ENCODE measurements around the gene SLC12A7. TPM values are rescaled to one million over a fixed set of nuclear protein-coding genes. Genes with fewer than 3 reads are reported as not detected.

The SLC12A7 gene
- total RNA-seq, 1 donor = 13.7 TPM

DNA sequence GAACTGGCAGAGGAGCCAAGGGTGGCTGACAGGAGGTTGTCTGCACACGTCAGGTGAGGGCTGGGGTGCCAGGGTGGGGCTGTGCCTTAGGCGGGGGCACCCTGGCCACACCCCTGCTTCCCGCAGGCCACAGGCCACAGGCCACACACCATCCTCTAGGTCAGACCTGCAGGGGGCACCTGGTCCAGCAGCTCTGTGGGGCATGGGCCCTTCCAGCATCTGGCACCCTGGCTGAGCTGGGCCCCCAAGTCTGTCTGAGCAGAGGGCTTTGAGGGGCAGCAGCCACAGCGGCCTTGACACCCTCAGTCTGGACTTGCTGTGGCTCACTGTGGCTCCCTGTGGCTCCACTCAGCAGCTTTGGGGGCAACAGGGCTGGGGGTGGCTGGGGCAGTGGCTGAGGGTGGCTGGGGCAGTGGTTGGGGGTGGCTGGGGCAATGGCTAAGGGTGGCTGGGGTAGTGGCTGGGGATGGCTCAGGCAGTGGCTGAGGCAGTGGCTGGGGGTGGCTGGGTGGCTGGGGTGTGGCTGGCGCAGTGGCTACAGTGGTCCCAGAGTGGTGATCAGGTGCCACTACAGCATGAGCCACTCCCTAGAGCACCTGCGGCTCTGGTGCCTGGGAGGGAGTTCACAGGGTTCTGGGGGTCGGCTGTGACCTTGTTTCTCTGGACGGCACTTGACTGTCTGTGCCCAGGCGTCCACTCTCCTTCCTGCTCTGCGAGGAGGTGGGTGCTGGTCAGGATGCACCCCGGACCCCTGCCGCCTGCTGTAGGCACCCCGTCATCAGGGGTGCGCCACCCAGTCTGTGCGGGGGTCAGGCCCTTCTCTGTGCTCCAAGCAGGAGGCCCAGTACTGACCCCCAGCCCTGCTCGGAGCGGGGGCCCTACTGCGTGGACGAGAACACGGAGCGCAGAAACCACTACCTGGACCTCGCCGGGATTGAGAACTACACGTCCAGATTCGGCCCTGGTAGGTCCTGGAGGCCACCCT is 76.2 kb downstream of the SLC12A7 start:
- H3K4me1 ChIP-seq (ENCODE audit: insufficient read depth, low read length) = no peaks in the 10 kb centered on the region
- no peaks in the 10 kb centered on the region for H3K27me3 ChIP-seq (ENCODE audit: insufficient read depth, low read length)
- no peak overlapping the region for H3K4me3 ChIP-seq (ENCODE audit: low read length)
- H3K9me3 ChIP-seq (ENCODE audit: low read depth, low read length) = no peaks in the 10 kb centered on the region

- no peak overlapping the region for H3K4me3 ChIP-seq (ENCODE audit: low read length)
- H3K27me3 ChIP-seq (ENCODE audit: insufficient read depth, low read length) = no peaks in the 10 kb centered on the region
- no peaks in the 10 kb centered on the region for H3K9me3 ChIP-seq (ENCODE audit: low read depth, low read length)
- H3K4me1 ChIP-seq (ENCODE audit: insufficient read depth, low read length) = no peaks in the 10 kb centered on the region
These were observed 76.9 kb downstream of the SLC12A7 start for GRCh38 chr5:1034986-1035385.

- H3K4me1 ChIP-seq (ENCODE audit: insufficient read depth, low read length) = no peaks in the 10 kb centered on the region
- no peak overlapping the region for H3K4me3 ChIP-seq (ENCODE audit: low read length)
- H3K9me3 ChIP-seq (ENCODE audit: low read depth, low read length) = no peaks in the 10 kb centered on the region
- H3K27me3 ChIP-seq (ENCODE audit: insufficient read depth, low read length) = no peaks in the 10 kb centered on the region
These were observed 77.4 kb downstream of the SLC12A7 start for GRCh38 chr5:1034421-1034905.

GRCh38 chr5:1033606-1034420 is 78.0 kb downstream of the SLC12A7 start:
- Histone ChIP-seq H3K4me3 (ENCODE audit: low read length) (no peak overlapping the region), H3K9me3 (ENCODE audit: low read depth, low read length) (no peaks in the 10 kb centered on the region), H3K4me1 (ENCODE audit: insufficient read depth, low read length) (no peaks in the 10 kb centered on the region), H3K27me3 (ENCODE audit: insufficient read depth, low read length) (no peaks in the 10 kb centered on the region)

GRCh38 chr5:1033178-1033577 is 78.7 kb downstream of the SLC12A7 start:
- no peaks in the 10 kb centered on the region for H3K9me3 ChIP-seq (ENCODE audit: low read depth, low read length)
- no peaks in the 10 kb centered on the region for H3K27me3 ChIP-seq (ENCODE audit: insufficient read depth, low read length)
- H3K4me1 ChIP-seq (ENCODE audit: insufficient read depth, low read length) = no peaks in the 10 kb centered on the region
- H3K4me3 ChIP-seq (ENCODE audit: low read length) = no peak overlapping the region

- no peaks in the 10 kb centered on the region for H3K4me1 ChIP-seq (ENCODE audit: insufficient read depth, low read length)
- H3K9me3 ChIP-seq (ENCODE audit: low read depth, low read length) = no peaks in the 10 kb centered on the region
- no peak overlapping the region for H3K4me3 ChIP-seq (ENCODE audit: low read length)
- no peaks in the 10 kb centered on the region for H3K27me3 ChIP-seq (ENCODE audit: insufficient read depth, low read length)
These were observed 79.3 kb downstream of the SLC12A7 start for GRCh38 chr5:1032551-1033027.

GRCh38 chr5:1032011-1032410 is 79.9 kb downstream of the SLC12A7 start:
- no peaks in the 10 kb centered on the region for H3K27me3 ChIP-seq (ENCODE audit: insufficient read depth, low read length)
- no peak overlapping the region for H3K4me3 ChIP-seq (ENCODE audit: low read length)
- H3K9me3 ChIP-seq (ENCODE audit: low read depth, low read length) = no peaks in the 10 kb centered on the region
- H3K4me1 ChIP-seq (ENCODE audit: insufficient read depth, low read length) = no peaks in the 10 kb centered on the region

GRCh38 chr5:1031306-1031959 is 80.4 kb downstream of the SLC12A7 start:
- no peaks in the 10 kb centered on the region for H3K4me1 ChIP-seq (ENCODE audit: insufficient read depth, low read length)
- H3K27me3 ChIP-seq (ENCODE audit: insufficient read depth, low read length) = no peaks in the 10 kb centered on the region
- H3K4me3 ChIP-seq (ENCODE audit: low read length) = no peak overlapping the region
- H3K9me3 ChIP-seq (ENCODE audit: low read depth, low read length) = no peaks in the 10 kb centered on the region

DNA sequence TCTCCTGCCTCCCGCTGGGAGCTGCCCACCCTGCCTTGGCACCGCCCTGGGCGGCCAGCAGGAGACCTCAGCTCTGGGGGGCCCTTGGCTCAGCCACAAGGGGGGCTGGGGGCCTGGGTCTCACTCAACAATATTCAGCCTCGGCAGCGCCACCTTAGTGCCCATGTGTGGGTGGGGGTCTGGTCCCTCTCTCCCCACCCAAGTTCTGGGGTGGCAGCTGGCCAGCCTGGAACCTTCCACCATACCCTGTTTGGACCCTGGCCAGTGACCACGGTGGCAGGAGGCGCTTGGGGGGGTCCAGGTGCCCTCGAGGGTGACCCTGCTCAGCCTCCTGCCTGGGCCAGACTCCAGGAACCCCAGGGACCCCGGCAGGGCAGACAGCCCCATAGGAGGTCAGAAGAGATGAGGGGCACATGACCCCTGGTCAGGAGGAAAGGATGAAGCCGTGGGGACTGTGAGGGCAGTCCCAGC is 81.0 kb downstream of the SLC12A7 start:
- Histone ChIP-seq H3K9me3 (ENCODE audit: low read depth, low read length) (no peaks in the 10 kb centered on the region), H3K4me3 (ENCODE audit: low read length) (no peak overlapping the region), H3K27me3 (ENCODE audit: insufficient read depth, low read length) (no peaks in the 10 kb centered on the region), H3K4me1 (ENCODE audit: insufficient read depth, low read length) (no peaks in the 10 kb centered on the region)

DNA sequence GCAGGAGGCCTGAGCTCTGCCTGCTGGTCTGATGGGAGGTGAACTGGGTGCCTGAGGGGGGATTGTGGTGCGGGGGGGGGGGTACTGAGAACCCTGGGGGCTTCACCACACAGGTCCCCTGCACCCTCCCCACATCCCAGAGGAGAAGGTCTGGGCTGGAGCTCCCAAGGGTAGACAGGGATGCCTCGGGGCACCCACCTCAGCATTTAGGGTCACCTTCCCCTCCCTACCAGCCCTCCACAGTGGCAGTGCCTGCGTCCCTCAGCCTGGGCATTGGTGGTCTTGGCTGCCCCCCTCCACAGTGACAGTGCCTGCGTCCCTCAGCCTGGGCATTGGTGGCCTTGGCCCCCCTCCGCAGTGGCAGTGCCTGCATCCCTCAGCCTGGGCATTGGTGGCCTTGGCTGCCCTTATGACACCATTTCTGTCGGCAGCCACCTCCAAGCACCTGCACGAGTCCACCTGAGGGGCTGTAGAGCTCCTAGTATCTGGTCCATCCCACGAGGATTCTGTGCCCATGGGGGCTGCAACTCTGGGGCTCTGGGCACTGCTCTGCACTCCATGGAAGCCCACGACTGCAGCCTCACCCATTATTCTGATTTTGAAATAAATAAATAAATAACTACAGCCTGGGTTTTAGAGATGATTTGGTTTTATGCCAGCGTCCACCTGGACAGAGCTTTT is 81.8 kb downstream of the SLC12A7 start:
- H3K4me1 ChIP-seq (ENCODE audit: insufficient read depth, low read length) = no peaks in the 10 kb centered on the region
- H3K4me3 ChIP-seq (ENCODE audit: low read length) = no peak overlapping the region
- no peaks in the 10 kb centered on the region for H3K27me3 ChIP-seq (ENCODE audit: insufficient read depth, low read length)

DNA sequence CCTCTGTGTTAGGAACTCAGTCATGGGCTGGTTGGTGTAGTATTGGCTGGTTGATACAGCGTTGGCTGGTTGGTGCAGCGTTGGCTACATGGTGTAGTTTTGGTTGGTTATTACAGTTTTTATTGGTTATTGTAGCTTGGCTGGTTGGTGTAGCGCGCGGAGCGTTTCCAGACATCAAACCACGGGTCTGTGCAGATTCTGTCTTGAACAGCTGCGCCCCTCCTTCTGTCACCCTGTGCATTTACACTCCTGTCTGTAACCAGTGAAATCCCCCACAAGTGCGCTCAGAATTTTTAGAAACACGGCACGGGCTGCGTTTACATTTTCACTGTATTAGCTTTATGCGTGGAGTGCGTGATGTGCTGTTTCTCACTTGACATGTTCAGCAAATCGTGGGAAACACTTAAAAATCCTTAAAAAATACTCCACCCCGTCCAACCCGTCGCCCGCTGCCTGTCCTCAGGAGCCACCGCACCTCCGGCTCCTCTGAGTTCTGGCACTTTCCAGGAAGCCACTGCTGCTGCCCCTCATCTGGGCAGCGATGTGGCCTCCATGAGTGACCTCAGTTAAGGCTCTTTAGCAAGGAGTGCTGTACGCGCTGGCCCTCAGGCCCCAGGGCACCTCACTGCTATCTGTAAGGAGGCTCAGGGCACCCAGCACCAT is 82.5 kb downstream of the SLC12A7 start:
- Histone ChIP-seq H3K4me1 (ENCODE audit: insufficient read depth, low read length) (no peaks in the 10 kb centered on the region), H3K27me3 (ENCODE audit: insufficient read depth, low read length) (no peaks in the 10 kb centered on the region), H3K4me3 (ENCODE audit: low read length) (no peak overlapping the region), H3K9me3 (ENCODE audit: low read depth, low read length) (no peaks in the 10 kb centered on the region)

More for the DNA sequence above, 81.8 kb downstream of the SLC12A7 start:
- no peaks in the 10 kb centered on the region for H3K9me3 ChIP-seq (ENCODE audit: low read depth, low read length)

DNA sequence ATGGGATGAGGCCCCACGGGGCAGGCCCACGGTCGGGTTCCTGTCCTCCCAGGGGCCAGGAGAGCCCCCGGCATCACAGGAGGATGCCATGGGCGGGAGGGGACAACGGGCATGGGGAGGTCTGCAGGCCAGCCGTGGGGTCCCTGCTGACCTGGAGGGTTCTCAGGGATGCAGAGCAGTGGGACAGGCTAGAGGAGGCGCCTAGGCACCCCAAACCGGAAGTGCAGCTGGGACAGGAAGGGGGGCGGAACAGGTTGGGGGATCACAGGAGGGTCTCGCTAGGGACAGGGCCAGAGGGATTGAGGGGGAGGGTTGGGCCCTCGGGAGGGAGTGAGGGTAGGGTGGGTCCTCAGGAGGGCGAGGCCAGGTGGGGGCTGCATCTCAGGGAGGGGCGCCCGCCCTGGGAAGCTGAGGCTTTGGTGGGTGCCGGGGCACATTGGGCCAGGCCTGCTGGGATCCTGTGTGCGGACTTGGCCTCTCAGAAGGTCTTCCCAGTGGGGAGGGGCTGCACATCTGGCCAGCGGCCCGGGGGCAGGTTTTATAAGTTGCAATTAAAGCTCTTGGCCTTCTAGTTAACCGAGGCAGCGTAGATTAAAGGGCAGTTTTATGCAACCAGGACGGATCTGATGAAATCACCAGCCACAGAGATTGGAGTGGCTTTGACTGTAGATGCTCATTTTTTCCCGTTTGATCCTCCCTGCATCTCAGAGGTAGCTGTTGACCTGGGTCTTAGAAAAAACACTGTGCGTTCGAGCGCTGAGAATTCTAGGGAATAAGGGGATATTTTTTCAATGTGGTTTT is 83.2 kb downstream of the SLC12A7 start:
- Histone ChIP-seq H3K4me1 (ENCODE audit: insufficient read depth, low read length) (no peaks in the 10 kb centered on the region), H3K9me3 (ENCODE audit: low read depth, low read length) (no peaks in the 10 kb centered on the region), H3K27me3 (ENCODE audit: insufficient read depth, low read length) (no peaks in the 10 kb centered on the region), H3K4me3 (ENCODE audit: low read length) (no peak overlapping the region)
